PC-9 (cell line): ENCODE results near the gene ALDH4A1. TPM values are rescaled to one million over a fixed set of nuclear protein-coding genes. Genes with fewer than 3 reads are reported as not detected.

Experiments used
- BruUV-seq: library from RNA; stranded (reverse); fragments of 400-500 nt; replicated peaks from 2 replicates; lab custom pipeline; 2021; lab: Mats Ljungman, UMichigan
- CTCF ChIA-PET: fragments of 300-600 bp; sonication (Branson Sonifier 250); formaldehyde crosslinking; loops from one replicate; lab custom pipeline; 2022; ENCODE audit warnings: antibody characterized with exemption; lab: Charles Lee
- POLR2A ChIA-PET: fragments of 300-600 bp; sonication (Branson Sonifier 250); formaldehyde crosslinking; loops from one replicate; lab custom pipeline; 2022; ENCODE audit warnings: antibody characterized with exemption; ENCODE audit not compliant: unreplicated experiment; lab: Charles Lee
- DNase-seq, 2 experiments: peaks; one replicate each; pipeline versions ENCODE4 v3.0.0 to v3.0.0-alpha.2; 2015 to 2022; ENCODE audit warnings: mixed read lengths in 1 of 2
- H2AFZ ChIP-seq: fragments of 200-600 bp; sonication (generic); 2 replicates; pipeline ENCODE4 v1.8.1; 2017; ENCODE audit warnings: antibody characterized with exemption
- H3F3A ChIP-seq: fragments of 200-600 bp; sonication (generic); 2 replicates; pipeline ENCODE4 v1.8.1; 2017; ENCODE audit warnings: antibody characterized with exemption, mild to moderate bottlenecking, low read depth; ENCODE audit not compliant: insufficient read depth
- H3K27ac ChIP-seq: fragments of 200-600 bp; sonication (generic); 2 replicates; pipeline ENCODE4 v1.6.1; 2016; ENCODE audit warnings: mixed run types
- H3K27me3 ChIP-seq: fragments of 200-600 bp; sonication (generic); 2 replicates; pipeline ENCODE4 v1.6.1; 2016; ENCODE audit warnings: low read depth, mixed run types; ENCODE audit not compliant: insufficient read depth
- H3K36me3 ChIP-seq: fragments of 200-600 bp; sonication (generic); 2 replicates; pipeline ENCODE4 v1.6.1; 2016; ENCODE audit warnings: low read depth, mixed run types
- H3K4me1 ChIP-seq: fragments of 200-600 bp; sonication (generic); replicated peaks from 2 replicates; pipeline ENCODE4 v1.6.1; 2016; ENCODE audit warnings: mixed run types; ENCODE audit not compliant: insufficient read depth
- H3K4me2 ChIP-seq: fragments of 200-600 bp; sonication (generic); 2 replicates; pipeline ENCODE4 v1.6.1; 2017; ENCODE audit warnings: mixed run types
- H3K4me3 ChIP-seq: fragments of 200-600 bp; sonication (generic); 2 replicates; pipeline ENCODE4 v1.6.1; 2016; ENCODE audit warnings: mixed run types
- H3K79me2 ChIP-seq: fragments of 200-600 bp; sonication (generic); 2 replicates; pipeline ENCODE4 v1.6.1; 2017; ENCODE audit warnings: low read depth, mixed run types
- H3K9me2 ChIP-seq: fragments of 200-600 bp; sonication (generic); 2 replicates; pipeline ENCODE4 v1.8.1; 2017; ENCODE audit warnings: mild to moderate bottlenecking; ENCODE audit not compliant: insufficient read depth
- H3K9me3 ChIP-seq: fragments of 200-600 bp; sonication (generic); 2 replicates; pipeline ENCODE4 v1.8.1; 2016; ENCODE audit warnings: low read depth; ENCODE audit not compliant: insufficient read depth
- H4K20me1 ChIP-seq: fragments of 200-600 bp; sonication (generic); 2 replicates; pipeline ENCODE4 v1.8.1; 2017; ENCODE audit not compliant: insufficient read depth
- EZH2 ChIP-seq: fragments of 200-600 bp; sonication (generic); IDR thresholded peaks from 2 replicates; pipeline ENCODE4 v1.8.0; 2017; ENCODE audit warnings: antibody characterized with exemption, low read depth
- intact Hi-C: fragments of 100-400 bp; cut with micrococcal nuclease; formaldehyde crosslinking; loops from one replicate; pipeline ENCODE4 v1.10.0; 2022; ENCODE audit not compliant: unreplicated experiment
- total RNA-seq: library from RNA; stranded (reverse); gene quantifications from 2 replicates; pipeline ENCODE4 v1.2.3, GENCODE V29; 2021
- TF ChIP-seq, protein P1 (sequence below): fragments of 200-600 bp; sonication (generic); conservative IDR thresholded peaks from 2 replicates; pipeline ENCODE4 v1.6.1; 2017; ENCODE audit warnings: mixed run types, antibody characterized with exemption, mild to moderate bottlenecking, moderate library complexity

ALDH4A1 gene
- total RNA-seq, 1 experiment from 2014 or later, result 15.0 TPM

DNA sequence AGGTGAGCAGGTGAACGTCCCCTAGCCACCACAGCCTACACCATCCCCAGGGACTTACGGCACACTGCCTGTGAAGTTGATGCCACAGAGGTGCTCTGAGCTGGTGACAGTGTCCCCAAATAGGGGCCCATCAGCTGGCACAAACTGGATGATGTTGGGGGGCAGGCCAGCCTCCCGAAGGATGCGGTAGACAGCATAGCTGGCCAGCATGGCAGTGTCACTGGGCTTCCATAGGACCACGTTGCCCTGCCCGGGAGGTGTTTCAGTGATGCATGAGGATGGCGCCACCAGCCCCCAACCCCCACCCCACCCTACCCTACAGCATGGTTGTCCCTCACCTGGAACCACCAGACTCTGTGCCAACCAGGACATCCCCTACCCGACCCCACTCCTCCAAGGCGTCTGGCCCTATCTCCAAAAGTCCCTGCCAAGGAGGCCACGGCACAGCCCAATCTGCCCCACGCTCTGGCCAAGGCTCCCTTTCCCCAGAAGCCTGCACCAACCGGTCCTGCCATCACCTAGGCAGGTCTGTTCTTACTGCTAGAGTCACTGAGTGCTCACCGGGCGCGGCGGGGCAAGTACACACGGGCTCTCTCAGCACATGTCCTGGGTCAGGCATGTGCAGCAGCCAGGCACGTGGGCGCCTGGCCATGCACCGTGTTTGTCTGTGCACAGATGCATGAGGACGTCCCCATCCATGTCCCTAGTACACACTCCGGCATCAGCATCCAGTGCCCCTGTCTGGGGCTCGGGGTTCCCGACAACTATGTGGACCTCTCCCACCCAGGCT lies 20.5 kb downstream of the ALDH4A1 start:
- no TSS peak for BruUV-seq
- CTCF ChIA-PET, result interaction anchor here (0.6 kb wide), 1 partner anchor 293 kb away, joined by 10 read pairs; no protein-coding TSS in a partner anchor
- no peaks in the 10 kb centered on the region for H3K36me3 ChIP-seq

DNA sequence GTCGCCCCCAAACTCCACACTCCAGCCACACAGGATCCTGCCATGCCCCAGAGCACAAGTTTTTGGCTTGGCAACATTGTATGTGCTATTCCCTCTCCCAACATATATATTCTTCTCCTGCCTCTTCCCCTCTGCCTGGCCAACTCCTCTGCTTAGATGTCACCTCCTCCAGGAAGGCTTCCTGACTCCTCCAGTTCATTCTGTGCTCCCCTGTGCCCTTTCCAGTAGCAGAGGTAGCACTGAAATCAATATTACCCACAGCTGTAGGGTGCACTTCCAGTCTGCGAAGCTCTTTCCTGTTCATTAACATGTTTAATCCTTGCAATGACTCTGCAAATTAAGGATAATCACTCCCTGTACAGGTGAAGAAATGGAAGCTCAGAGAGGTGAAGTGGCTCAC lies 21.2 kb downstream of the ALDH4A1 start:
- H4K20me1 ChIP-seq, result no peaks in the 10 kb centered on the region
- H3K27me3 ChIP-seq, result no peaks in the 10 kb centered on the region
- H3K4me3 ChIP-seq, result no peak overlapping the region
- no peak for DNase-seq
- H3K36me3 ChIP-seq, result no peaks in the 10 kb centered on the region
- no peaks in the 10 kb centered on the region for H3F3A ChIP-seq
- H3K9me2 ChIP-seq, result no peaks in the 10 kb centered on the region
- H3K4me1 ChIP-seq, result no peaks in the 10 kb centered on the region
- H3K4me2 ChIP-seq, result no peak overlapping the region
- H3K9me3 ChIP-seq, result no peaks in the 10 kb centered on the region
- H2AFZ ChIP-seq, result no peak overlapping the region
- no TSS peak for BruUV-seq
- no peaks in the 10 kb centered on the region for H3K79me2 ChIP-seq
- no peak overlapping the region for H3K27ac ChIP-seq
- TF ChIP-seq, protein P1, sequence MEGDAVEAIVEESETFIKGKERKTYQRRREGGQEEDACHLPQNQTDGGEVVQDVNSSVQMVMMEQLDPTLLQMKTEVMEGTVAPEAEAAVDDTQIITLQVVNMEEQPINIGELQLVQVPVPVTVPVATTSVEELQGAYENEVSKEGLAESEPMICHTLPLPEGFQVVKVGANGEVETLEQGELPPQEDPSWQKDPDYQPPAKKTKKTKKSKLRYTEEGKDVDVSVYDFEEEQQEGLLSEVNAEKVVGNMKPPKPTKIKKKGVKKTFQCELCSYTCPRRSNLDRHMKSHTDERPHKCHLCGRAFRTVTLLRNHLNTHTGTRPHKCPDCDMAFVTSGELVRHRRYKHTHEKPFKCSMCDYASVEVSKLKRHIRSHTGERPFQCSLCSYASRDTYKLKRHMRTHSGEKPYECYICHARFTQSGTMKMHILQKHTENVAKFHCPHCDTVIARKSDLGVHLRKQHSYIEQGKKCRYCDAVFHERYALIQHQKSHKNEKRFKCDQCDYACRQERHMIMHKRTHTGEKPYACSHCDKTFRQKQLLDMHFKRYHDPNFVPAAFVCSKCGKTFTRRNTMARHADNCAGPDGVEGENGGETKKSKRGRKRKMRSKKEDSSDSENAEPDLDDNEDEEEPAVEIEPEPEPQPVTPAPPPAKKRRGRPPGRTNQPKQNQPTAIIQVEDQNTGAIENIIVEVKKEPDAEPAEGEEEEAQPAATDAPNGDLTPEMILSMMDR, result no peak
- TF ChIP-seq EZH2, result no peak
- intact Hi-C loops, result no loop called here
- ChIA-PET CTCF (interaction anchor here (0.6 kb wide), 1 partner anchor 293 kb away, joined by 10 read pairs; no protein-coding TSS in a partner anchor), POLR2A (no interaction called here)

More for the DNA sequence above, 20.5 kb downstream of the ALDH4A1 start:
- H3K79me2 ChIP-seq, result no peaks in the 10 kb centered on the region
- H3K4me1 ChIP-seq, result no peaks in the 10 kb centered on the region
- no peaks in the 10 kb centered on the region for H3F3A ChIP-seq
- H3K27ac ChIP-seq, result no peak overlapping the region
- intact Hi-C loops, result no loop called here
- no peak for DNase-seq
- H4K20me1 ChIP-seq, result no peaks in the 10 kb centered on the region
- POLR2A ChIA-PET, result no interaction called here
- no peaks in the 10 kb centered on the region for H3K9me2 ChIP-seq
- H3K9me3 ChIP-seq, result no peaks in the 10 kb centered on the region
- H3K4me3 ChIP-seq, result no peak overlapping the region
- H3K27me3 ChIP-seq, result no peaks in the 10 kb centered on the region
- TF ChIP-seq EZH2, result no peak
- TF ChIP-seq, protein P1, result no peak
- no peak overlapping the region for H2AFZ ChIP-seq
- no peak overlapping the region for H3K4me2 ChIP-seq

DNA sequence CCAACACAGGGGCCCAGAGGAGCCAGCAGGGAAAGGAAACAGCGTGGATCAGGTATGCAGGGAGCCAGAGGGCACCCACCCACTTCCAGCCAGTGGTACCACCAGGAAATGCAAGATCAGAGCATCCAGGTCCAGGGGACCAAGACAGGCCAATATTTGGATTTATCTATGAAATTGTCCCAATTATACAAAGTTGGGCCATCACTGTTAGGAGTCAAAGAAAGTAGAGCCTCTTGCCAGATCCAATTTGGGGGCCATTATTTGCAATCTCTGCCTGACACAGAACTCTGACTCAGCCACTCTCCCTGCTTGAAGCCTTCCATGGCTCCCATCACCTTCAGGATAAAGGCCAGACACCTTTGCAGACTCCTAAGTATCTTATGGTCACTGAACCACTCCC lies 21.8 kb downstream of the ALDH4A1 start:
- Histone ChIP-seq H3F3A (no peaks in the 10 kb centered on the region), H3K4me3 (no peak overlapping the region), H3K79me2 (no peaks in the 10 kb centered on the region), H3K9me3 (no peaks in the 10 kb centered on the region), H3K36me3 (no peaks in the 10 kb centered on the region), H3K4me1 (no peaks in the 10 kb centered on the region), H3K27ac (no peak overlapping the region), H4K20me1 (no peaks in the 10 kb centered on the region), H3K4me2 (no peak overlapping the region), H3K9me2 (no peaks in the 10 kb centered on the region), H3K27me3 (no peaks in the 10 kb centered on the region), H2AFZ (no peak overlapping the region)
- no peak for DNase-seq
- TF ChIP-seq EZH2, result no peak
- TF ChIP-seq, protein P1, result no peak
- POLR2A ChIA-PET, result no interaction called here
- BruUV-seq, result no TSS peak
- intact Hi-C loops, result no loop called here
- CTCF ChIA-PET, result no interaction called here
